Naive thymus-derived CD8-positive, alpha-beta T cell (primary cell): ENCODE results near the gene ATP6V0A4. TPM values are rescaled to one million over a fixed set of nuclear protein-coding genes. Genes with fewer than 3 reads are reported as not detected.

Source experiments
- ATAC-seq, 2 donors: fragments of 150-1000 bp; cut with Tn5 transposase in 1 of 2; sonication (Bioruptor Pico), chemical (Tn5 transposase) in 1 of 2; 1 replicate in 1 of 2; 2 replicates in 1 of 2; pipeline ENCODE4 v1.10.0; 2021; ENCODE audit warnings: mild to moderate bottlenecking in 2 of 2, moderate library complexity in 2 of 2
- POLR2A ChIA-PET: fragments of 350-600 bp; sonication (Branson Sonifier 250); formaldehyde crosslinking; loops from one replicate; lab custom pipeline; 2021; ENCODE audit warnings: antibody characterized with exemption; lab: Charles Lee
- DNase-seq, 10 donors: peaks; one replicate each; pipeline versions ENCODE4 v3.0.0 to v3.0.0-alpha.2; 2020 to 2022
- H3K27ac Mint-ChIP-seq, 10 donors: one replicate each; pipeline ENCODE4 v1.8.0; 2020 to 2022; ENCODE audit warnings: mild to moderate bottlenecking in 10 of 10, mixed read lengths in 10 of 10, moderate library complexity in 4 of 10, inconsistent platforms in 1 of 10
- H3K27me3 Mint-ChIP-seq, 5 donors: one replicate each; pipeline ENCODE4 v1.8.0; 2021 to 2022; ENCODE audit warnings: mixed read lengths in 5 of 5
- H3K36me3 Mint-ChIP-seq, 3 donors: one replicate each; pipeline ENCODE4 v1.8.0; 2020 to 2022; ENCODE audit warnings: mixed read lengths in 3 of 3, mild to moderate bottlenecking in 2 of 3, inconsistent platforms in 1 of 3
- H3K4me1 Mint-ChIP-seq, 4 donors: one replicate each; pipeline ENCODE4 v1.8.0; 2021 to 2022; ENCODE audit warnings: mixed read lengths in 4 of 4
- H3K4me3 Mint-ChIP-seq, 10 donors: one replicate each; pipeline ENCODE4 v1.8.0; 2020 to 2022; ENCODE audit warnings: mild to moderate bottlenecking in 10 of 10, mixed read lengths in 10 of 10, moderate library complexity in 6 of 10, inconsistent platforms in 1 of 10
- H3K9me3 Mint-ChIP-seq, 9 donors: one replicate each; pipeline ENCODE4 v1.8.0; 2020 to 2022; ENCODE audit warnings: mixed read lengths in 9 of 9, mild to moderate bottlenecking in 3 of 9, inconsistent platforms in 1 of 9, moderate library complexity in 1 of 9
- polyA plus RNA-seq, 3 donors: library from polyadenylated mRNA; unstranded; fragments of 300-500 nt; fragmentation: Illumina TruSeq; gene quantifications; one replicate each; pipeline ENCODE4 v1.2.3, GENCODE V29; 2021
- total RNA-seq, 8 experiments: library from RNA in 2 of 8; stranded (reverse) in 2 of 8; gene quantifications; one replicate each; pipeline ENCODE4 v1.2.3 and lab custom pipeline; 2021 to 2026

Gene ATP6V0A4
- total and polyA plus RNA-seq, 5 experiments from 2014 or later = not detected

- POLR2A ChIA-PET = no interaction called here
- no peak for ATAC-seq
These were observed 135.0 kb downstream of the ATP6V0A4 start for GRCh38 chr7:138662991-138663320.

GRCh38 chr7:138662076-138662990, 135.7 kb downstream of the ATP6V0A4 start:
- Mint-ChIP-seq H3K4me3 (peak overlapping the region in 1 of 10 donors; percentile 37), H3K4me1 (peaks cover 4 to 14% (median 8%) of the 10 kb centered on the region in 4 donors), H3K27ac (peak overlapping the region in 2 of 10 donors; percentile 2 to 46), H3K36me3 (no peaks in the 10 kb centered on the region), H3K27me3 (peaks cover 0 to 10% (median 5%) of the 10 kb centered on the region in 5 donors), H3K9me3 (peaks cover 0 to 2% (median 0%) of the 10 kb centered on the region in 9 donors)
- ATAC-seq (no peak), DNase-seq (no peak)
- POLR2A ChIA-PET = no interaction called here

More at GRCh38 chr7:138662991-138663320, 135.0 kb downstream of the ATP6V0A4 start:
- DNase-seq = no peak
- H3K9me3 Mint-ChIP-seq = no peaks in the 10 kb centered on the region
- H3K36me3 Mint-ChIP-seq = no peaks in the 10 kb centered on the region
- H3K4me3 Mint-ChIP-seq = peak overlapping the region in 1 of 10 donors; percentile 37
- H3K4me1 Mint-ChIP-seq = peaks cover 4 to 14% (median 8%) of the 10 kb centered on the region in 4 donors
- H3K27me3 Mint-ChIP-seq = peaks cover 0 to 10% (median 5%) of the 10 kb centered on the region in 5 donors
- peak overlapping the region in 1 of 10 donors; percentile 60 for H3K27ac Mint-ChIP-seq

GRCh38 chr7:138661069-138661635, 136.8 kb downstream of the ATP6V0A4 start:
- DNase-seq = no peak

GRCh38 chr7:138658889-138659288, 139.1 kb downstream of the ATP6V0A4 start:
- POLR2A ChIA-PET = no interaction called here
- Mint-ChIP-seq H3K4me3 (no peak overlapping the region), H3K9me3 (peaks cover 0 to 4% (median 0%) of the 10 kb centered on the region in 9 donors), H3K27me3 (peaks cover 0 to 5% (median 3%) of the 10 kb centered on the region in 5 donors), H3K4me1 (peaks cover 0 to 4% (median 3%) of the 10 kb centered on the region in 4 donors), H3K27ac (no peak overlapping the region), H3K36me3 (no peaks in the 10 kb centered on the region)
- ATAC-seq (no peak), DNase-seq (no peak)

More at GRCh38 chr7:138661069-138661635, 136.8 kb downstream of the ATP6V0A4 start:
- no peak overlapping the region for H3K27ac Mint-ChIP-seq
- no peak overlapping the region for H3K4me3 Mint-ChIP-seq
- ATAC-seq = no peak
- H3K9me3 Mint-ChIP-seq = peaks cover 0 to 2% (median 0%) of the 10 kb centered on the region in 9 donors
- peaks cover 0 to 10% (median 5%) of the 10 kb centered on the region in 5 donors for H3K27me3 Mint-ChIP-seq
- H3K36me3 Mint-ChIP-seq = no peaks in the 10 kb centered on the region
- POLR2A ChIA-PET = interaction anchor here (0.6 kb wide), 1 partner anchor 17 kb away, joined by 4 read pairs; no protein-coding TSS in a partner anchor
- peaks cover 4 to 14% (median 8%) of the 10 kb centered on the region in 4 donors for H3K4me1 Mint-ChIP-seq

- POLR2A ChIA-PET = no interaction called here
- H3K4me1 Mint-ChIP-seq = peaks cover 0 to 2% (median 0%) of the 10 kb centered on the region in 4 donors
- no peak for ATAC-seq
These were observed 140.1 kb downstream of the ATP6V0A4 start for GRCh38 chr7:138657854-138658386.

GRCh38 chr7:138656952-138657351, 141.0 kb downstream of the ATP6V0A4 start:
- POLR2A ChIA-PET = no interaction called here
- DNase-seq (no peak), ATAC-seq (no peak)
- H3K9me3 Mint-ChIP-seq = peaks cover 0 to 11% (median 0%) of the 10 kb centered on the region in 9 donors
- H3K4me3 Mint-ChIP-seq = no peak overlapping the region
- no peak overlapping the region for H3K27ac Mint-ChIP-seq
- peaks cover 0 to 5% (median 0%) of the 10 kb centered on the region in 5 donors for H3K27me3 Mint-ChIP-seq
- peaks cover 0 to 2% (median 0%) of the 10 kb centered on the region in 4 donors for H3K4me1 Mint-ChIP-seq
- H3K36me3 Mint-ChIP-seq = no peaks in the 10 kb centered on the region

More at GRCh38 chr7:138657854-138658386, 140.1 kb downstream of the ATP6V0A4 start:
- Mint-ChIP-seq H3K4me3 (no peak overlapping the region), H3K9me3 (peaks cover 0 to 9% (median 0%) of the 10 kb centered on the region in 9 donors), H3K27me3 (peaks cover 0 to 5% (median 0%) of the 10 kb centered on the region in 5 donors), H3K27ac (no peak overlapping the region), H3K36me3 (no peaks in the 10 kb centered on the region)
- no peak for DNase-seq

Other genes starting within 250 kb of the ATP6V0A4 start
- not detected for gene SVOPL, start 96.8 kb downstream of the ATP6V0A4 start, total RNA-seq
- gene SVOPL, start 96.8 kb downstream of the ATP6V0A4 start, polyA plus RNA-seq = 1 to 10 TPM; 3.0 to 8.2 (median 3.7) TPM
- not detected for gene TMEM213, start 202 bp downstream of the ATP6V0A4 start, total RNA-seq
- gene TMEM213, start 202 bp downstream of the ATP6V0A4 start, polyA plus RNA-seq = not detected
- under 1 TPM; 0.39 to 0.47 TPM for gene KIAA1549, start 183.2 kb upstream of the ATP6V0A4 start, total RNA-seq
- gene KIAA1549, start 183.2 kb upstream of the ATP6V0A4 start, polyA plus RNA-seq = not detected
- under 1 TPM; 0.26 to 0.36 TPM for gene ZC3HAV1L, start 237.8 kb upstream of the ATP6V0A4 start, total RNA-seq
- under 1 TPM in 1 of 3 donors, not detected in 2; 0.23 TPM for gene ZC3HAV1L, start 237.8 kb upstream of the ATP6V0A4 start, polyA plus RNA-seq